ENCODE measurements around the gene USP40. TPM values are rescaled to one million over a fixed set of nuclear protein-coding genes. Genes with fewer than 3 reads are reported as not detected.
A peak's percentile ranks its signal among the peaks of the same experiment; 100 is the strongest.

USP40 gene
- total RNA-seq, 1 donor from 2014 or later, result 23.8 TPM

DNA sequence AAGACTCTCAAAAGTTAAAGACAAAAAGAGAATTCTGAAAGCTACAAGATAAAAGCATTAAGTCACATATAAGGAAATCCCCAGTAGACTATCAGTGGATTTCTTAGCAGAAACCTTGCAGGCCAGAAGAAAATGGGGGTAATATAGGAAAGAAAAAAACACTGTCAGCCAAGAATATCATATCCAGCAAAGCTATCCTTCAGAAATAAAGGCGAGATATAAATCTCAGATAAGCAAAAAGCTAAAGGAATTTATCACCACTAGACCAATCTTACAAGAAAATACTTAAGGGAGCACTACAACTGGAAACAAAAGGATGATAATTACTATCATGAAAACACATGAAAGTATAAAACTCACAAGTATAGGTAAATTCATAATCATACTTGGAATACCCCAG lies 63.1 kb downstream of the USP40 start:
- no peak for DNase-seq (ENCODE audit: low spot score)
- intact Hi-C loops (cut with DNase I), result no loop called here

DNA sequence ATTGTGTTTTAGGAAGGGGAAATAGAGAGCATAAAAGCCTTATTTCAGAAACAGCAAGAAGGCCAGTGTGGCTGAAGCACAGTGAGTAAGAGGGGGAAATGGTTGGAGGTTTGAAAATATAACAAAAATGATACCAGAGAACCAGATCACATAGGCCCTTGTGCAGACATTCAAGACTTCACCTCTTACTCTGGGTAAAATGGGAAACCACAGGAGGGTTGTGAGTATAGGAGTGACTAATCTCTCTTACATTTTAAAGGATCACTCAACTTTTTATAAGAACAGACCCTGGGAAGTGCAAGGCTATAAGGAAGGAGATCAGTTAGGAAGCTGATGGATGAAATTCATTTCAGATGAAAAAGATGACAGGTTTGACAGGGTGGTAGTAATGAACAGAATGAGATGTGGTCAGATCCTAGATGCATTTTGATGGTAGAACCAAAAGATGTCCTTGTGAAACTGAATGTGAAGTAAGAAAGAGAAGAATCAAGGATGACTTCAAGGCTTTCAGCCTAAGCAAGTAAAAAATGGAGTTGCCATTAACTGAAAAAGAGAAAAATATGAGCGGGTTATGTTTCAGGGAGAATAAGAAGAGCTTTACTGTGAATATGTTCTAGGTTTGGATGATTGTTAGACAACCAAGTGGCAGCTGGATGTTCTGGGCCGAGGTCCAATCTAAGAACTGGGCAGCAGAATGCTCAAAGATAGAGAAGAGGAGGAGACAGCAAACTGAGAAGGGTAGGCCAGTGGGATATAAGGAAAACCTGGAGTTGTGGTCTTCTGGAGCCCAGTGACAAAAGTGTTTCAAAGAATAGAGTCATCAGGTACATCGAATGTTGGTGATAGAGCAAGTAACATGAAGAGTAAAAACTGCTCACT lies 65.1 kb downstream of the USP40 start:
- DNase-seq (ENCODE audit: low spot score), result no peak
- intact Hi-C loops (cut with DNase I), result no loop called here

DNA sequence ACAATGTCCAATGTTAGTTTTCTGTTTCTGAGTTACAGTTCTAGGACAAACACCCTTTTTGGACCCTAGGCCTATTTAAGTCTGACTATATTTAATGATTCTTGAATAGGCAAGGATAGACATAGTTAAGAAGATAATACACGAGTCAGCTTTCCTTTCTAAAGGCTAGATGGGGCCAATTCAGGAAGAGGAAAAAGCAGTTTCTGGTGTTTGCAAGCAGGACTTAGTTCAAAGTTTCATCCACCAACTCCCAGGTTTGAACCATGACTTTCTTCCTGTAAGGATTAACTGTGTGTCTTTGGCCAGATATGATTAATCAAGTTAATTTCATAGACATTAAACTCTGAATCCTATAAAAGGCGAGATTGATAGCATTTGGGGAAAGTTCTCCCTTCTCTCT lies 66.7 kb downstream of the USP40 start:
- DNase-seq (ENCODE audit: low spot score), result no peak
- intact Hi-C loops (cut with DNase I), result no loop called here

DNA sequence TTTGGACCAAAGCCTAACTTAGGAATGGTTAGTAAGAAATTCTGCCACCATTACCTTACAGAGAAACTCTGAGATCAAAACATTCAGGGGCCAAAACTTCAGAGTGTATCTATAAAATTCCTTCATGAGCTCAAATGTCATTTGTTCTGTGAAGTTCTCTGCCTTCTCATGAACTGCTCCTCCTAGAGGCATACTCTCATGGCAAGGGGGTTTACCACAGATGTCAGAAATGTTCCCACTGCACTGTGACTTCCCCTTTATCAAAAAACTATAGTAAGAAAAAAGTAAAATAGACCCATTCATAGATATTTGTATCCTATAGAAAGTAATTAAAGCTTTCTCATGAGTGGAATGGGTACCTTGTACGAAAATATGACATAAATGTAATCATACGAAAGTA lies 68.5 kb downstream of the USP40 start:
- intact Hi-C loops (cut with DNase I), result no loop called here
- DNase-seq (ENCODE audit: low spot score), result no peak

DNA sequence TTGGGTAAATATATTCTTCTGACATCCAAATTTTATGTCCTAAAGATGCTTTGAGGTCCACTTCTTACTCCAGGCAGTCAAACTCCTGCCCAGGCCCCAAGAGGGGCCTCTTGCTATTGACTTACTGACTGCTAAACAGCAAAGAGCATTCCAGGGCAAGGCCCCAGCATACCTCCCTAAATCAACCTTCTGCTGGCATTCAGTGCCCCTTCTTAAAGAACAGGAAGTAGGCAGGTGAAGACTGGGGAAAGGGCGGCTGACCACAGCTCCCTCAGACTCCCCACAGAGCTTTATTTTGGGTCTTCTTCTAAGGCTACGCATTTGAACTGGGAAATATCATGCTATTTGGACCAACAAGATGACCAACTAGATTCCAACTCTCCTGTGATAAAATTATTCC lies 68.9 kb downstream of the USP40 start:
- no peak for DNase-seq (ENCODE audit: low spot score)
- intact Hi-C loops (cut with DNase I), result no loop called here

DNA sequence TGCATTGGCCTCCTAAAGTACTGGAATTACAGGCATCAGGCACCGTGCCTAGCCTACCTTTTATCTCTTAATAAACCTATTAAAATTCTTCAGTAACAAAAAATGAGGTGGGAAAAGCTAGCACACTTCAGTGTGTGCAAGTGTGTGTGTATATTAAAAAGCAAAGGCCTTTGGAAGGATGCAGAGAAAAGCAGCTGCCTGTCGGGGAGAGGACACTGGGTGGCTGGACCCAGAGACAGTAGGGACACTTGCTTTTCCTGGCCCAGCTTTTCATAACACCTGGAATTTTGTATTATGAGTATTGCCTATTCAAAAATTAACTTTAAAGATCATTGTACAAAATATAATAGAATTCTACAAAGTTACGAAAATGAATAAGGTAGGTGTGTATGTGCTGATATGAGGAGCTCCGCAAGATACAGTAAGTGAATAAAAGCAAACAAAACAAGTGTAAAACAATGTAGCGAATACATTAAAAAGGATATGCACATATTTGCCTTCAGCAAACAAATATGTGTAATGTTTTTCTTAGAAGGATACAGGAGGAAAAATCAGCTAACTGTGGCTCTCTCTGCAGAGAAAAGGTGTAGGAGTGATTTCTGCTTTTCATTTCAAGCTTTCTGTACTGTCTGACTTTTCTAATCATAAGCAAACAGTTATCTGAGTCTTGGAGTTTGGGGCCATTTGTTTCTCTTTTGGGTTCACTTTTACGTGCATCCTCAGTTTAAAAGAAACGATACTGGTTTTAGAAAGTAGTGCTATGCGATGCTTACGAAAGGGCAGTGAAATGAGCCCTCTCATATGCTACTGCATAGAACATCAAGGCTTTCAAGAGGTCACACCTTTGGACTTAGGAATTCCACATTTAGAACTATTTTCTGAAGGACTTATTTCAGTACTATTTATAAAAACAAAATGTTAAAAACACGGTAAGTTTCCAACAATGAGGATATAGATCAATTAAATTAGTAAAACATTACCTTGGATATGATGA lies 70.8 kb downstream of the USP40 start:
- intact Hi-C loops (cut with DNase I), result no loop called here
- no peak for DNase-seq (ENCODE audit: low spot score)

DNA sequence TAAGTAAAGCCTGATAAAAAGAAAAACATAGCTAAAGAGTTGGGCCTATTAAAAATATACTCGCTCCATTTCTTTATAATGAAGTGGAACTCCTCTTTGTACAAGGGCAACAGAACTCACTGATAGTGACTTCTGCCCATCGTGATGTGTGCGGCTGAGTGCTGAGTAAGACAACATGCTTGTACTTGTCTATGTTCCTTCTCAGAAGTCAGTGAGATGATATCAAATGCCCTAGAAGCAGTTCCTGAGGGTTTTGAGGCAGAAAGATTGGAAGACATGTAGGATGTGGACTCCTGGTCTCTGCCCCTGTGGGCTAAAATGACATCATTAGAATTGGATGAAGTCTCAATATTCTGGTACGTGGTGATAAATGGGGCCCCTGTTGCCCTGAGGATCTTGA lies 73.8 kb downstream of the USP40 start:
- intact Hi-C loops (cut with DNase I), result no loop called here
- DNase-seq (ENCODE audit: low spot score), result no peak

DNA sequence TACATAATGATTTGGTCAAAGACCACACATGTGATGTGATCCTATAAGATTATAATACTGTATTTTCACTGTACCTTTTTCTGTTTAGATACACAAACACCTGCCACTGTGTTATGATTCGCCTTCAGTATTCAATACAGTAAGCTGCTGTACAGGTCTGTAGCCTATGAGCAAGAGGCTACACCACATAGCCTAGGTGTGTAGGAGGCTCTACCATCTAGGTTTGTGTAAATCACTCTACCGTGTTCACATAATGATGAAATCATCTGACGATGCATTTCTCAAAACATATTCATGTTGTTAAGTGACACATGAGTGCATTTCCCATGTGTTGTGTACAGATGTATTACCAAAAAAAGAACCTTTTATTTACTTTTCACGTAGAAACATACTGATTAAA lies 74.5 kb downstream of the USP40 start:
- intact Hi-C loops (cut with DNase I), result no loop called here

DNA sequence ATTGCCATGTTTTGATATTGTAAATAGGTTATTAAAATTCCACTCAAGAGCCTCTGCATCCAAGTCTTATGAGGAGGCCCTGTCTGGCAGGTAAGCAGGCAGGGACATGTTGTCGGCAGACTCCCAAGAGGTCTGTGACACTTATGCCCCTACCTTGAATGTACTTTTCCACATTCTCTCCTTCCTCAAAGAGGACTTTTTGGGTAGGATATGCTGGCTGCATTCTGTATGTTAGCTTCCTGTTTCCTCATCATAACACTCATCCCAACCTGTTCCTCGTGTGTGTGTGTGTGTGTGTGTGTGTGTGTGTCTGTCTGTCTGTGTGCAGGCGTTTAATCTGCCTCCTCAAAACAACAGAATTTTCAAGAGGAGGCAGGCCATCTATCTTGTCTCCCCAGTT lies 75.3 kb downstream of the USP40 start:
- intact Hi-C loops (cut with DNase I), result no loop called here
- no peak for DNase-seq (ENCODE audit: low spot score)

More for the DNA sequence above, 74.5 kb downstream of the USP40 start:
- no peak for DNase-seq (ENCODE audit: low spot score)

DNA sequence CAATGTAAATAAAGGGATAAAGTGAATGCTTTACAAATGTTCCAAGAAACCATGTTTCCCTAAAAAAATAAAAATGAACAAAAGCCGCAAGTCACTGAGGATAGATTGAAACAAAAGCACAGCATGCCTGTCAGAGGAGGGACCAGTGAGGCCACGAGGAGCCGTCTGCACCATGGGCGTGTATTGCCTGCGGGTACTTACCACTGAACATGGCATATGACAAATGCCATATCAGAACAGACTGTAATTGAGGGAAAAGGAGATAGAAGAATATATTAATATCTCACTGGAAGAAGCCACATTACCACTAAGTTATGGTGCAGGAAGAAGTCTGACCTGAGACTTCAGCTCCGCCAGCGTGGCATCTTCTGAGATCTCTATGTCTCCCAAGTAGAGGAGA lies 75.8 kb downstream of the USP40 start:
- DNase-seq (ENCODE audit: low spot score), result no peak
- intact Hi-C loops (cut with DNase I), result no loop called here

DNA sequence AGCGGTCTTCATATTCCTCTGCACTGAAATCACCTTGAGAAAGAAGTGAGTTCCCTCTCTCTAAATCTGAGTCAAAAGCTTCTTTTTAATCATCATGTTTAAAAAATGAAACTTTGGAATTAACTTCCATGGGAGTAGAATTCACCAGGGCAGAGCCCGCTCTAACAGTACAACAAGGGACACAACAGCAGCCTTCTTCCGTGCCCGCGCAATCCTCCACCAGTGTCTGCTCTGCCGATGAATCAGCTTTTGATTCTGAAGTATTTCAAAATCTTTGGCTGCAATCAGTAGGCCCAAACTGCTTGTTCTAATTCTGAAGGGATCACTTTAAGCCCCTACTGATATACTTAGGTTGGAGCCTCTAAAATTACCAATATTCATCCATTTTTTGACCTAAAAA lies 76.9 kb downstream of the USP40 start:
- intact Hi-C loops (cut with DNase I), result loop anchor here (10.0 kb wide), 1 partner anchor 75 kb away; the partner anchor contains the start of gene USP40
- DNase-seq (ENCODE audit: low spot score), result no peak

DNA sequence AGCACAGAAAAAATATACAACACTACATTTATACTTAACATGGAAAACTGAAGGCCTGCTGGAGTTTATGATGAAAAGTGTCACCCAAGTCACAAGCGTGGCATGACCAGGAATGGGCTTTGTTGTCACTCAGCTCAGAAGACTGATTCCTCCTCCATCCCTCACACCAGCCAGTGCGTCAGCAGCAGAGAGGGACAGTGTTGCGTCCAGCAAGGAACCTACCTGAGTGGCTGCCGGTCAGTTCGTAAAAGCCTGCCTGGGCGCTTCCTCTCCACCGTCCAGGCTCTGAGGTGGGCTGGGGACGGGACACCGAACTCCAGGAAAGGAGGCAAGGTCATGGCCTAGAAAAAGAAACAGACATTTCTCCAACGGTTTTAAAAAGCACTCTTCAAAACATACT lies 77.4 kb downstream of the USP40 start:
- intact Hi-C loops (cut with DNase I), result loop anchor here (10.0 kb wide), 1 partner anchor 76 kb away; the partner anchor contains the start of gene USP40
- no peak for DNase-seq (ENCODE audit: low spot score)

DNA sequence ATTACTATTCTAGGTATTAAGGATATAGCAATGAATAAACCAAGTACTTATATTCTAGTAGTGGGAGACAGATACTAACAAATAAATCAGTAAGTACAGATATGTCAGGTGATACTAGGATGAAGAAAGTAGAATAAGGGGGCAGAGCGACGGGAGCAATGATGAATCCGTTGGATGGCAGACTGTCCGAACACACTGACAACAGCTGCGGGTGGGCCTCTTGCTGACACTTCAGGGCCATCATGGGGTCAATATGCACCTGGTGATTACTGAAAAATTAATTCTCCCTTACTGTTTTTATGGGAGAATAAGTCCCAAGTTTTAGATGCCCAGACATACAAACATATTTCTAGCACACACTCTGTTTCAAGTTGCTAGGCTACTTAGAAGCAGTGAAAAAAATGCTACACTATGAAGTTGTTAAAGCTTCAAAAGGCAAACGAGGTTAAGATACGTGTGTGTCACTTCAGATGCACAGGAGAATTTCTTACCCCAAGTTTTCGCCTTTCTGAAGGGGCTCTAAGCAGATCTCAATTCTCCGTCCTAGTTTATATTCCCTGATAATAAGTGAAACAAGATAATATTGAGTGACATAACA lies 78.7 kb downstream of the USP40 start:
- intact Hi-C loops (cut with DNase I), result loop anchor here (10.0 kb wide), 1 partner anchor 77 kb away; the partner anchor contains the start of gene USP40
- no peak for DNase-seq (ENCODE audit: low spot score)

DNA sequence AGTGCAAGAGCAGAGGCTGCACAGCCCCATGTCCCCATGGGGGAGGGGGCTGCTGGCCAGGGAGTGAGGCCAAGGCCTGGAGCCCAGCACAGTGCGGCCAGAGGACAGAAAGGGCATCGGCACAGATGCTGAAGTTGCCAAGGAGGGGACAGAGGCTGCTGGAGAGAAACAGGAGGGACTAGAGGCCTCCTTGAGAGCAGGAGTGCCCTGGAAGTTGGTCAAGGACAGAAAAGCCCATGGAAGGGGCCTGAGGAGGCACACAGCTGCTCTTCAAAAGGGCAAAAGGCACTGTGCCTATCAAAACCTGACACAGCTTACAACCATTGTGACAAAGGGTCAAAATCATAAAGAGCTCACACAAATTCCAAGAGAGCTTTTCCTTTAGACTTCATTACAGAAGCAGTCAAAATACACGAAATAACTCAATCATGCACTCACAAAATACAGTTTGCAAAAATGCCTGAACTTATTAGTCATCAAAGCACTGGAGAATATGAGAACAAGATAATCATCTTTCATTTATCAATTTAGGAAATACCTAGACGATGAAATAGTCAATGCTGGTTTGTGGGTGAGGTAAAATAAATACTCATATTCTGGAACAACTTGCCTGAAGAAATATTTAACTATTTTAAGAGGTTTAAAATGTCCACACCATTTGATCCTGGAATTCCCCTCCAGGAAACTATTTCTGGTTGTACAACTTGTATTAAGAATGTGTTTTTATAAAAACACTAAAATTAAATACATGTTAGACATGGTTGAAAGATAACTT lies 79.6 kb downstream of the USP40 start:
- no peak for DNase-seq (ENCODE audit: low spot score)
- intact Hi-C loops (cut with DNase I), result loop anchor here (10.0 kb wide), 1 partner anchor 78 kb away; the partner anchor contains the start of gene USP40

DNA sequence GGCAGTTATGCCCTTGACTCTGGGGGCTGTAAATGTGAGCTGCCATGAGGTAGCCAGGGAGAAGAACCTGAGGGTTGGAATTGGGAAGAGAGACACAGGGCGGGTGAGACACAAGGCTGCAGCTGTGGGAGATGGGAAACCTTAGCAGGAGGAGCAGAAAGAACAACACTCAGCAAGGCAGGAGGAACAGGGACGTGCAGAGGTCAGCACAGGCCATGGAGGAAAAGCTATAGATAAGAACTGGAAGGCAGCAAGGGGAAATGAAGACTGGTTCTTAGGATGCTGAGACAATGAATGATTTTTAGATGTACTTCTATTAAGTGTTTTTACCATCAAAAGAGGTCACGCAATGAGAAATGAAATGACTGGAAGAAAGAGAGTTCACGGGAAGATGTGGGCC lies 80.2 kb downstream of the USP40 start:
- DNase-seq (ENCODE audit: low spot score), result no peak
- intact Hi-C loops (cut with DNase I), result loop anchor here (10.0 kb wide), 1 partner anchor 78 kb away; the partner anchor contains the start of gene USP40

DNA sequence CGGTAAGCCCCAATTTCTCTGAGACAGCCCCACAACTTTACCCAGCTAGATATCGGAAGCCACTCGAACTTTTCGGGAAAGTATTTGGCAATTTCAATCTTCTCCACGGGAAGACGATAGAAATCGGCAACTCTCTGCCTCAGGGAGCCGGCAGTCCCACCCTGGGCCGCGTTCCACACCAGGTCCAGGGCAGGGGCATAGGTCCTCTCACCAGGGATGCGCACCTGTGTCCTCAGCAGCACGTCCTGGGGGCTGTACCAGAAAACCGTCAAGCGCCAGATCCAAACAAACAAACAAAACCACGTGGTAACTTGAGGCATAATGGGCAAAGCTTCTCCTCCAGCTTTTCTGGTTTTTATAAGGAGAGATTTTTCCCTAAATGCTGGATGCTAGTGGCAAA lies 80.9 kb downstream of the USP40 start:
- intact Hi-C loops (cut with DNase I), result loop anchor here (10.0 kb wide), 1 partner anchor 79 kb away; the partner anchor contains the start of gene USP40
- DNase-seq (ENCODE audit: low spot score), result no peak

DNA sequence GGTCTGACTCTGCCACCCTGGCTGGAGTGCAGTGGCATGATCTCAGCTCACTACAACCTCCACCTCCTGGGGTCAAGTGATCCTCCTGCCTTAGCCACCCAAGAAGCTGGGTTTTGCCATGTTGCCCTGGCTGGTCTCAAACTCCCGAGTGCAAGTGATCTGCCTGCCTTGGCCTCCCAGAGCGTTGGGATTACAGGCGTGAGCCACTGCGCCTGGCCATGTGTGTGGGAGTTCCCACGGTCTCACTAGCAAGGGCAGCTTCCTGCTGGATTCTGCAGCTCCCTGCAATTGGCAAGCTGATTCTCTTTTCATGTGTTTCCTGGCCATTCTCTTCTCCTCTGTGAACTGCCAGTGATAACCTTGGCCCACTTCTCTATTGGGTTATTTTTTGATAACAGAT lies 84.0 kb downstream of the USP40 start:
- intact Hi-C loops (cut with DNase I), result loop anchor here (10.0 kb wide), 1 partner anchor 82 kb away; the partner anchor contains the start of gene USP40
- peak; percentile 58 for DNase-seq (ENCODE audit: low spot score)

DNA sequence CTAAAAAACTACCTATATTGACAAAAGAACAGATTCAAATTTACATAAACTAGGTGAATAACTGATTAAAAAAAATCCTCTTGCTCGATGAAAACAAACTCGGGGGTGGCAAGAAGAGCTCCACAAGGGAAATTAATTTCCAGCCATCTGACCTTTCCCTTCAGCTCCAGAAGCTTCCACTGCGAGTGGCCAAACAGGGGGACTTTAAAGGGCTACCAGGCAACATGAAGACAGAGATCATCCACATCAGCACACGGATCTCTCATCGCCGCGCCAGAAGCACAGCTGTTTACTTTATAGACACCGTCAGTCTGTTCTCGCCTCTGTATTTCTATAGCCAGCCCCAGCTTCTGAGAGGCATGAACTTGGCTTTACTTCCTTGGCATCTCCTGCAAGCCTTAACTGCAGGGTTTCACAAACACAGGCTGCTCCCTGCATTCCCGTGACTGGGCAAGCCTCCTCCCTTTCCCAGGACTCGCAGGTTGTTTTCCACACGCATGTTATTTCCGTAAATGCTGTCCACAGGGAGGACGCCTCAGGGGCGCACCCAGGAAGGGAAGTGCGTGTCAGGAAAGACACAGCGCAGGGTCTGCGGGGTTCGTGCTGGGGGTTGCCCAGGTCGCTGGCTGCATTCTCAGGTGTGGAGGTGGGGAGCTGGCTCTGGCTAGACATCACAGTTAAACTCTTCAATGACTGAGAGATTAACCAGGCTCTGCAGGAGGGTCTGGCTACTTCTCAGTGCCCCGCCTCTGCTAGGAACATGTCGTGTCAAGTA lies 85.0 kb downstream of the USP40 start:
- intact Hi-C loops (cut with DNase I), result loop anchor here (10.0 kb wide), 1 partner anchor 83 kb away; the partner anchor contains the start of gene USP40
- peak; percentile 63 for DNase-seq (ENCODE audit: low spot score)

Data from cardiac septum (tissue), 1 donor.